Stimulated activated CD4-positive, alpha-beta T cell treated with anti-CD3 and anti-CD28 coated beads, Interleukin-12 subunit alpha, Interleukin-12 subunit beta, amount 100 ng/mL, for 24 hours (primary cell): Measurements from ENCODE around the gene ST6GALNAC1.
A peak's percentile ranks its signal among the peaks of the same experiment; 100 is the strongest.

Source experiments
- DNase-seq, 2 experiments: peaks; one replicate each; pipeline ENCODE4 v3.0.0-alpha.2; 2020; ENCODE audit warnings: low read depth in 2 of 2

Gene ST6GALNAC1

GRCh38 chr17:76676629-76677028 lies 33.1 kb upstream of the ST6GALNAC1 start:
- no peak for DNase-seq

GRCh38 chr17:76675648-76676047 lies 32.1 kb upstream of the ST6GALNAC1 start:
- DNase-seq = no peak

- no peak for DNase-seq
Measured at GRCh38 chr17:76674600-76674999, 31.0 kb upstream of the ST6GALNAC1 start.

- DNase-seq = no peak
Measured at GRCh38 chr17:76673729-76674128, 30.2 kb upstream of the ST6GALNAC1 start.

- no peak for DNase-seq
Measured at GRCh38 chr17:76672892-76673291, 29.3 kb upstream of the ST6GALNAC1 start.

GRCh38 chr17:76672270-76672851 lies 28.8 kb upstream of the ST6GALNAC1 start:
- DNase-seq = no peak

- DNase-seq = no peak
Measured at GRCh38 chr17:76671912-76672262, 28.3 kb upstream of the ST6GALNAC1 start.

- peak; percentile 98 to 99 for DNase-seq
Measured at GRCh38 chr17:76671123-76671911, 27.8 kb upstream of the ST6GALNAC1 start.

GRCh38 chr17:76670718-76671122 lies 27.2 kb upstream of the ST6GALNAC1 start:
- no peak for DNase-seq

GRCh38 chr17:76670020-76670717 lies 26.6 kb upstream of the ST6GALNAC1 start:
- no peak for DNase-seq

- no peak for DNase-seq
Measured at GRCh38 chr17:76667786-76668453, 24.4 kb upstream of the ST6GALNAC1 start.

GRCh38 chr17:76667491-76667755 lies 23.9 kb upstream of the ST6GALNAC1 start:
- no peak for DNase-seq

- DNase-seq = no peak
Measured at GRCh38 chr17:76660656-76661042, 17.1 kb upstream of the ST6GALNAC1 start.

- no peak for DNase-seq
Measured at GRCh38 chr17:76659928-76660655, 16.5 kb upstream of the ST6GALNAC1 start.

- no peak for DNase-seq
Measured at GRCh38 chr17:76658242-76658662, 14.7 kb upstream of the ST6GALNAC1 start.

- no peak for DNase-seq
Measured at GRCh38 chr17:76657505-76658241, 14.1 kb upstream of the ST6GALNAC1 start.

GRCh38 chr17:76654408-76654807 lies 10.9 kb upstream of the ST6GALNAC1 start:
- no peak for DNase-seq

GRCh38 chr17:76650504-76650903 lies 6.9 kb upstream of the ST6GALNAC1 start:
- no peak for DNase-seq

GRCh38 chr17:76646712-76647111 lies 3.2 kb upstream of the ST6GALNAC1 start:
- no peak for DNase-seq

GRCh38 chr17:76645481-76645880 lies 1.9 kb upstream of the ST6GALNAC1 start:
- DNase-seq = no peak

GRCh38 chr17:76644995-76645394 lies 1.4 kb upstream of the ST6GALNAC1 start:
- DNase-seq = no peak
